HG03135 (cell line): ENCODE measurements around the gene SETBP1.

Experiments used
- ATAC-seq: cut with Tn5 transposase; IDR thresholded peaks from one replicate; pipeline ENCODE4 v1.9.1; 2021; ENCODE audit warnings: mild to moderate bottlenecking, moderate library complexity; ENCODE audit not compliant: unreplicated experiment

SETBP1 gene

DNA sequence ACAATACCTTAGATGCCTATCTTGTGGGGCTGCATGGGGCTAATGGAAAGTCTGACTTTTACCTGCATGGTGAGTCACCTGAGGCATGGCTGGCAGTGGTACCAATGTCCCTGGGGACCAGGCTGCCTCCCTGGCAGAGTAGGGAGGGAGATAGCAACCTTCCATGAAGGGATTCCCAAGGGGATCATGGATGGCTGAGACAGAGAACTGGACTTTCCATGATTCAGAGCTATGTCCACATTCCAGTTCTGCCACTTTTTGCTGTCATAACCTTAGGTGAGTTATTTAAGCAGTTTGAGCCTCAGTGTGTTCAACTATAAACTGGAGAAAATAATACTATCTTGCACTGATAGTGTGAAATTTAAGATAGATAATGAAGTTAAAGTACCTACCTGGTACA is 178.6 kb downstream of the SETBP1 start:
- no peak for ATAC-seq

DNA sequence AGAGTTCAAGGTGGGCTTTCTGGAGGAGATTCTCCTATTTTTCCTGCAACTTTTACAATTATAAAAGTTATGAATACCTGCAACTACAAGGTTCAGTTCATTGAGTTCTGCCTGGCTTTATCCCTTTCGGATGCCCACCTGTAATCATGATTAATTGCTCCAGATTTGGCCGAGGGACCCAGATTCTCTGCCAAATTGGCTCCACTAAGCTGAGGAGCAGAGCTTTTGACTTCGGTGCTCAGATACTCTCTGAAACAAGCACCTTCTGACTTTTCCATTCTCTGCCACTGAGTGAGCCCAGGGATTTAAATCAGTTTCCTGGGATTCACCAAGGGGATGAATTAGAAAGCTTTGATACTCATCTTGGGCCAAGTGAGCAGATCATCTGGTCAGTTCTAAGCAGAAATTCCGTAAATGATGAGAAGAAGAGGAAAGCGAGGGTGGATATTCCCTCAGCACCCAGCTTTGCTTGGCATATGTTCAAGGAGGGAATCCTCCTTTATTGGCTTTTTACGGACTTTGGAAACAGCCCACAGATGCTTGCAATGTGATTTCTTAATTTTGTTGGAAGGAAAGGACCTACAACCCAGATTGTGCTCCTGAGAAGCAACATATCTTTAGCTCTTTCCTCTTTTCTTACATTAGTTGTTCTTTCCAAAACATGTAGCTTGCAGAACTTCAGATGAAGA is 179.2 kb downstream of the SETBP1 start:
- ATAC-seq, result no peak

DNA sequence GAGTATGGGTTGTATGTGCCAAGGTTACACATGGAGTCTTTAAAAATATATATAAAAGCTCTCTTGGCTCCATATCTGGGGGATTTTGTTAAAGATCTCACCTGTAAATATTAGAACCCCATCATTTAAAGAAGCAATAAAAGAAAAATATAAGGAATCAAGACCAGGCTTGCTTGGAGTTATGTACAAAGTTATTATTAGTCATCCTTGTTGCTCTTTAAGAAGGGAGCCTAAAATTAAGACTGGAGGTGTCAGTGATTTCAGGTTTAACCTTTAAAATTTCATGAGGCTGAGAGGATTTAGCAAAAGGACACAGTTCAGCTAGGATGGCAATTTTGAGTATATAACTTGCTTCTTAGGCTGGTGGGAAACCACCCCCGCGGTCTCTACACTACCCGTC is 181.4 kb downstream of the SETBP1 start:
- no peak for ATAC-seq

DNA sequence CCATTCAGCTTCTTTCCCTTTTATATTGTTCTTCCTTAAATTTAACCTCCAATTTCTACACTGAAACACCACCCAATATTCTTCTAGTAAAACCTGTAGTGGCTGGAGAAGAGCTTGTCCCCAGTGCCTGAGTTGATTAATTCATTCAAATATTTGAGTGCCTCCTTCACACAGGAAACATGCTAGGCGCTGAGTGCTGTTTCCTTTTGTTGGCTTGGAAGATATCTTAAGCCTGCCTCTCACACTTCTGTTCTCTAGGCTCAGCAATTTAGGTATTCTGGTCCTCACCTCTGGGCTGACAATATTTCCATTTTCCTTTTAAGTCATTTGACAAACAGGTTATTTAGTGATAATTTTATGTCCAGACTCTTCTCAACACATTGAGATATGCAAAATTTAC is 185.4 kb downstream of the SETBP1 start:
- no peak for ATAC-seq

DNA sequence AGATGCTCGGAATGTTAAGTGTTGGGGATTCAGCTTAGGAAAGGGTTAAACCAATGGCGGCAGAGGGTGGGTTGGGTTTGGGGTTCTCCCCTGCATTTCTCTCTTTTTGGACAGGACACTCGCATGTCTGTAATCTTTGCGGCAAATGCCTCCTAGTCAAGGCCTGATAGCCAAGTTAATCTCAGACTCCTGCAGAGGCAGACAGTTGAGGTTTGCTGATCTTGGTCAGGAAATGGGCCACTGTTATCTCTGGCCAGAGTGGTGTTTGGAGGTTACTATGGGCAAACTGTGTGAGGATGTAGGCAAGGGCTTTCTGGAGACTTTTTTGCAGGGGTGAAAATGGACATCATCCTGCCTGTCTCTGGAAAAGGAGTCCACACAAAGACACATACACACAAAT is 188.8 kb downstream of the SETBP1 start:
- no peak for ATAC-seq

DNA sequence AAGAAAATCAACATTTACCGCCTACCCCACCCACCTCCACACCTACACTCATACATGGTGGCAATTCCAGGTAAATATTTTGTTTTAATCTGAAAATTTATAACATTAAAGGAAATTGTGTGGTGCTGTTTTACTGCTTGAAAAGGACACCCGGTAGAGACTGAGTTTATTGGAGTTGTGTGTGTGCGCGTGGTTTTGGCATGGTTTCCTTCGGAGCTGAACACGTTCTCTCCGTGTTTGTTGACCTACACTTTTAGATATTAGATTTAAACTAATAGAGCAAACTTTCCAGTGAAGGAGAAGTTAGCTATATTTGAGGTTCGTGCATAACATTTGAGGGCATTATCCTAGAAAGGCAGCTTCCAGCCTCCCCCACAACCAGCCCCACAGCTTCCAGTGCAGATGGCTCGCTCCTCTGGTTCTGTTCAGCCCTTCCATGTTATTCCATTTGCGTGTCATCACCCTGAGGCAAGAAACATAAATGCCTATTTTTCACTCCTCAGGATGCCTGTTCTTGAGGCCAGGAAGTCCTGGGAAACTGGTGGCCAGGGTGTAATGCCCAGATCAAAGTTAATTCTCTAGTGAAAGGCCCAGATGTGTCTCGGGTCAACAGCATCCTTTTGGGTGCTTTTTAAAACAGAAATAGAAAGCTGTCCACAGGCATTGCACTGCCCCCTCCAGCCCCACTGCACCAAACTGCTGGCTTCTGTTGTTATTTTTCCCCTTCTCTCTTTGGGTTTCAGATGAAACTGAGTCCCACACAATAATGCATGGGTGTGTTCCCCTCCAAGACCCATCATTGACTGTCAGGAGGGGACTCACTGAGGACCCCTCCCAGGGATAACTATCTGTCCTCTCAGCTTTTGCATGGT is 190.2 kb downstream of the SETBP1 start:
- ATAC-seq, result no peak

DNA sequence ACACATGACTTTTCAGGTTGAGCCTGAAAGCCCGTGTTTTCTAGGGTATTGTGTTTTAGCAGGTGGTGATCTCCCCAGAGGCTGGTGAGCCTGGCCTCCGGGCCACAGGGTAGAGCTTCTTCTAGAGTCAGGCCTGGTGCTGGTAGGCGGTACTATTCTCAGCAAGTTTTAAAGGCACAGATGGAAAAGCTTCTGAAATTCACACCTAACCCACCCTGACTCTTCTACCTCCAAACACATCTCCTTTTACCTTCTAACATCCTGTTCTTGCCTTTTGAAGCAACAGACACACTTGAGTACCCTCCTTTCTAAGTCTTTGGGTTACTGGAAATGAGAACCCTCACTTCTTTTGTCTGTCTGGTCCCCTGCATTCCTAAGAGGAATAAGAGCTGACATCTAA is 191.1 kb downstream of the SETBP1 start:
- ATAC-seq, result no peak

DNA sequence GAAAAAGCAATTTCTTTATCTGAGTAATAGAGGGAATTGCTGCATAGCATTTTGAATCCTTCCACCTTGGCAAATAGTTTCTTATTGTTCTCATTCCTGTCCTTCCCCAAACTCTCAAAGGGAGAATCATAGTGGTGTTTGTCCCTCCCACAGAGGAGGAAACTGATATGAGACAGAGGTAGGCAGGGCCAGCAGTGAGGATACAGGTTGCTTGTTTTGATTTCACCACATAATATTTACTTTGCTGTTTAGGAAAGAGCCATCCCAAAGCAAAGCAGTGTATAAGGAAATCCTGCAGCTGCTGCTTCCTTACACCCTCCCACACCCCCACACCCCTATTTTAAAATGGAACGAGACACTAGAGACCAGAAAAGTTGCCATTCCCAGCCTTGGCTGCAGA is 195.3 kb downstream of the SETBP1 start:
- no peak for ATAC-seq

DNA sequence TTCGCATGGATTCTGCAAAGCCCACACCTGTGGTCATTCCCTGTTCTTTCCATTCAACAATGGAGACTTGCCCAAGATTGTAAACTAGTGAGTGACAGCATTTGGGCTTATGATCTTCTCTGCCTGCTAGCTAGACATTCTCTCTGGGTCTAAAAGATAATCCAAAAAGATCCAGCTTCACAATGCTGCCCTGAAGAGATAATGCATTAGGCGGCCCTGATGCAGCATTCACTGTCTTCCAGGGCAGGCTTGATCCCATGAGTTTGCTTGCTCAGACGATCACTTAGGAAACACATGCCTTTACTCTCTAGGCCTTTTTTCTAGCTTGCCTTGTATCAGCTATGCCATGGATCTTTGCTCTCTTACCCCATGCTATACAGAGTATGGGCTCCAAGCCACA is 196.1 kb downstream of the SETBP1 start:
- ATAC-seq, result no peak

DNA sequence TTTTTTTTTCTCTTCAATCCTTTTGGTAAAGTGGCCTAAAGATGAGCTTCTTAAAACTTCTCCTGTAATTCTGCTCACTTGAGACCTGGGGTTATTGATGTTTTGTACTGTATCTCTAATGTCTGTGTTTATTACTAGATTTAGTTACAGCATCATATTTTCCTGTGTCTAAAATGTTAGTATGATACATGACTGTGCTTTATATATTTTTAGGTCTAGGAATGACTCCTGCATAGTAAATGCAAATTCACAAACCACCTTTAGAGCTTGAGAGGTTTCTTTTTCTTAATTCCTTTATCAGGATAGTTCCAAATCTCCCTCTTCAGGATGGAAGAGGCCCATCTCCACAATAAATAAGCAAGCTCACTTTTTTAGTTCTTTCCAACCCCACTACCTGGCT is 197.6 kb downstream of the SETBP1 start:
- ATAC-seq, result no peak

DNA sequence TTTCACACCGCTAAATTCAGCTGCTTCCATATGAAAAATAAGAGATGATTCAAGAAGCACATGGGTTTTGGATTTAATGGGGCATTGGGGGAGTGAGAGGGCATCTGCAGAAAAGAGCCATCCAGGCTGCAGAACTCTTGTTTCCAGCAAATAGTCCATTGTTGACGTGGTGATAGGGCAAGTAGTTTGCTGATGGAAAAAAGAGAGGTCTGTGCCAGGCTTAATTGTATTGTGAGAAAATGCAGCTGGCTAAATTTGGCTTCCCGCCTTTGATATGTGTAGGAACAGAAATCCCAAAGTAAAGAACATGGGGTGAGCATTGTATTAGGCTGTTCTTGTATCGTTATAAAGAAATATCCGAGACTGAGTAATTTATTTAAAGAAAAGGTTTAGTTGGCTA is 199.5 kb downstream of the SETBP1 start:
- no peak for ATAC-seq

DNA sequence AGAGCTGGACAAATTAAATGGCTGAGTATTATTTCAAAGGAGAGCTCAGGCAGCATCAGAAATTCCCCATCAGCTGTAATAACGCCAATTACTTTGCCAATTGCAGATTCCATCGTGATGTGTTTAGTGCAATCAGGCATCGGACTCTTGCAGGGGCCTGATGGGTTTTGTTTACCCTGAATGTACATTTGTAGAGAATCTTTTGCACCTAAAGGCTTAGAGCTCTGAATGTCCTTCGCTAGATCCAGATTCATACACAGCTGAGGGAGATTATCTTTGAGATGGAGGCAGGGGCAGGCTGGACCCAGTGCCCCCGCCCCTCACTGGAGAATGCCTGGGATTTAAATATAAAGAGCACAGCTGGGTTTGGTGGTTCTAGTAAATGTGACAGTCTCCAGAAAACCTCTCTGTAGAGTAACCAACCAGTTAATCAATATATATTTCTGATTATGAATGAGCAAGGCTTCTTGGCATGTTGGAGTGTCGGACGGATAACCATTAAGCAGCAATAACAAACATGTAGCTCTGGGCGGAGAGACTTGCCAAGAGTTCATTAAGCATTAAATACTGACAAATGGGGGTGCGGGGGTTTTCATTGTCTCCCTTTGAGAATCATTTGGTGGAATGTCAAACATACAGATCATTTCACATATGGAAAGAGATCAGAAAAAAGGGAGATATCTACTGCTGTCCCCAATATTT is 200.9 kb downstream of the SETBP1 start:
- ATAC-seq, result no peak

DNA sequence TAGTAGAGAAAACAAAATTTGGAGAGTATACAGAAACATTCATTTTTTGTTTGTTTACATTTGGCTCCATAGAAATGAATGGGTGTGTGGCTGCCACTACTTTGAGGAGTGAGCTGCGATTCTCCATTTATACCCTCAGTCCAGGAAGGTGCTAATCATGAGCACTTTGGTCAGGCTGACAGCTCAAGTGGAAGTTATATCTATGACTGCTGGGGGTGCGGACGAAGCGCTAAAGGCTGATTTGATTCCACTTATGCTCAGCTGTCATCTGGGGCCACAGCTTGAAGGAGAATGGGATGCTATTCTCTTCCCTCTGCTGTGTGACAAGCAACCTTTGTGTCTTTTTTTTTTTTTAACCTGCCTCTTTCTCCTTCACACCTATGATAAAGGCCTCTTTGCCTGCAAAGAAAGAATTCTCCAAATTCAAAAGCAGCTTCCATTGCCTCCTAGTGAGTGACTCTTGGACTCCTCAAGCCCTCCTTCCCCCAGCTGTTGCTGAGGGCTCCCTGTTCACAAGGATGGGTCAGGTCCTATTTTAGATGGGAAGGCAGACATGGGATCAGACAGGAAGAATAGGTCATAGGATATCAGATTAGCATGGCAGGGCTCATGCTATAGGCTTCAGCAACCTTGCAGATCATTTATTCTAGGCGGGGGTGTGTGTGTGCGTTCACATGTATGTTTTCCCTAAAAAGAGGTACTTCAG is 201.6 kb downstream of the SETBP1 start:
- no peak for ATAC-seq

DNA sequence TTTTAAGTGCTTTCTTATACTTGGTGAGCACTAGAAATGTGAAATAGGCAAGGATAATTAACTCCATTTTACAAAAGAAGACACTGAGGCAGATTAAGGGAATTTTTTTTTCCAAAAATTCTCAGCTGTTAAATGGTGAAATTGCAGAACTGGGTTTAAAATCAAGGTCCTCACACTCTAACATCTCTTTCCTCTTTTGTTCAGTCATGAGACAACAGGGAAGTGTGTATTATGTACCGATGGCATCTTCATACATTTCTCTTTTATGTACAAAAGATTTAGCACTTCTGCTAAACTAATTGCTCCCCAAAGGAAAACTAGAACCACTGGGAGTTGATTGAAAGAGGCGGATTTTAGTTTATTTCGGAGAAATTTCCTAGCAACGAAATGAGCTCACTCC is 203.0 kb downstream of the SETBP1 start:
- ATAC-seq, result no peak

DNA sequence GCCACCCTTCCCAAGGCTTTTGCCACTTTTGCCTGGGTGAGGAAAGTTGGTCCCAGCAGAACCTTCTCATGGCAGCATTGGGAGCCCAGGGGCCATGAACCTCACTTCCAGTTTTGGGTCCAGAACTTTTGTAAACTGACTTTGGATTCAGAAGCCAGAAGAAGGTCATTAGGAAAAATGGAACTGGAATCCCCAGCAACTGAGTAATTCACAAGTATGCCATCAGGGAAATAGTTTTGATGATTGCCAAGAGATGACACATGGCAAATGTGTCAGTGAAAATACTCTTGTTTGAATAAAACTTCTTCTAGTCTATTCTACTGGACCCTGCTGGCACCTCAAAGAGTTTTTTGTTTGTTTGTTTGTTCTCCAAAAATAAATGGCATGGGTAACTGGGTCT is 203.7 kb downstream of the SETBP1 start:
- no peak for ATAC-seq

DNA sequence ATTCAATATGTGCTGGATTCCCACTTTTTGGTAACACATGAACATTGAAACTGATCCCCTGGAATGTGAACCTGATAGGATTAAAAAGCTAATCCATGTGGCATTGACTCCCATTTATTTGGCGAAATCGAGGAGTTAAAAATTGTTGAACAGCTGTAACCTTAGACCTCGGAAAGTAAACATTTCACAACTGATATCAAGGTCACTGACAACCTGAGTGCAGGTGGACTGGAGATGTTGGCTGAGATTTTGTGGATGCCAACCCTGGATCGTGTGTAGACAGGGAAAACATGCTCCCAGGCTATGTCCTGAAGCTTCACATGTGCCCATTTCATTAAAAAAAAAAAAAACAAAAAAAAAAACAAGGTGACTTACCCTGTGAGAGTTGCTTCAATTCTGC is 204.8 kb downstream of the SETBP1 start:
- ATAC-seq, result no peak

DNA sequence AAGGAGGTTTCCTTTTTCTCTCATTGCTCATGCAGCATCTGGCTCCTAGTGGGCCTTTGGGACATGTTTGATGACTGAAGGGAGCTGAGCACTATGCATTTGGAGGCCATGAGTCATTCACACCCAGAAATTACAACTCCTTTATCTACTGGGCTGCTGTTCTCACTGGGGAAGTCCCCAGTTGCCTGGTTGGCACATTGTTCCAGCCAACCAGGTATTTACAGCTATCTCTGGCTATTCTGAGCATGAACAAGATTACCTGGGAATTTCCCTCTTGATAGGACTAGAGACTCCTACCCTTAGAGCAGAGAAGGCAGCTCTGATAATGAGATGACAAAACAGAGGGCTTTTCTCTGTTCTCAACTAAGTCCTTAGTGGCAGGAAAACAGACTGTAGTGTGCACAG is 206.5 kb downstream of the SETBP1 start:
- peak; percentile 77 for ATAC-seq

DNA sequence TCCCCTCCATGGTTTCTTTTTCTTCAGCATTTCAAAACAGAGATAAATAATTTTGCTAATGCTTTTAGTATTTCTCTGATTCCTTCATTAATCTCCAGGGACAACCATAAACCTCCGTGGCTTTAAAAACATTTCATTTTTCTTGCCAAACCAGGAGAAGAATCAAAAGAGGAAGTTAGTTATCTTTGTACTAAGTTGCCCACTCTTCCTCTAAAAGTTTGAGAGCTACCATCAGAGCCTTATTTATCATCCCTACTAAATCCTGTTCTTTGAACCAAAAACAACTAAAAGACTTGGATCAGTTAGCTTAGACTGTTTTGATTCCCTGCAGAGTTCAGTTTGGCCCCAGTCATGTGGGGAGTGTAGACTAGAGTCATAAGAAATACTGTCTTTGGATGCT is 208.4 kb downstream of the SETBP1 start:
- ATAC-seq, result no peak

DNA sequence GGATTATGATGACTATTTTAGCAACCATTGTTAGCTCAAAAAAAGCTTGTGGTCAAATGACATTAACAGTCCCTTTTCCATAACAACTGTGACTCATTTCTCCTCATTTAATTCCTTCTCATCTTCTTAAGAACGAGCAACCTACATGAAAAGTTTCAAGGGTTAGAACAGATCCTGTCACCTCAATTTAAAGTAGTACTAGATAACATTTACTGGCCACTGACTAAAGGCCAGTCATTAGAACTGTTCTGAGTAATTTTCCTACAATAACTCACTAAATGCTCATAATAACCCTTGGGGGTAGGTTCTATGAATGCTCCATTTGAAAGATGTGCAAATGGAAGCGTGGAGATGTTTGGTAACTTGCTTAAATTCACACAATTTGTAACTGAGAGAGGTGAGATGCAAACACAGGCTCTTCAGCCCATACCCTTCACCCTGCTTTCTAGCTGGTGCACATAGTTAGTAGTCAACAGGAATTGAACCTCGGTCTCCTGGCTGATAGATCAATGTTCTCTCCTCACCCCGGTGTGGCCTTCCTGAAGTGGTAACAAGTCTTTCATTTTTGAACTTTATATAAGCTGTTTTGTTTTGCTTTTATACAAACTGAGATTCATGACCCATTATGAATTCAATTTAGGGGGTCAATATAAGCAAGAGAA is 212.5 kb downstream of the SETBP1 start:
- no peak for ATAC-seq

DNA sequence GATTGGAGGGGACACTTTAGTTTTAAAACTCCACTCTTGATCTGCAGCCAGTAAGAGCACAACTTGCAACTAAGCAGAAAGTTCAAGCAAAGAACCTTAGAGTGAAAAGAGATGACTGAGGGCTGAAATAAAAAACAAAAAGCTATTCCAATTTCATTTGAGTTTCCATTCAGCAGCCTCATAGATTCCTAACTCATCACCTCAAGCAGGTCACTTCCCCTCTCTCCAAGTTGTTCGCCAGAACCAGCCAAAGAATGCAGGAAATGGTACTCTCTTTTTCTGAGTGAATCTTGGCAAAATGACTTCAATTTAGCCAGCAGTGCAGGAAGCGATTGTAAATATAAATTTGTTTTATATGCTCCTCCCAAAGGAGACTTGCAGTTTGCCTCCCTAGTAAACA is 213.3 kb downstream of the SETBP1 start:
- no peak for ATAC-seq
